Measurements from ENCODE around the gene PCDHGA1.
"Not testable (repeated sequence)": the region's sequence is repeated elsewhere in the genome, so short reads cannot be mapped to it uniquely, and the experiment has no call there.

PCDHGA1 gene

DNA sequence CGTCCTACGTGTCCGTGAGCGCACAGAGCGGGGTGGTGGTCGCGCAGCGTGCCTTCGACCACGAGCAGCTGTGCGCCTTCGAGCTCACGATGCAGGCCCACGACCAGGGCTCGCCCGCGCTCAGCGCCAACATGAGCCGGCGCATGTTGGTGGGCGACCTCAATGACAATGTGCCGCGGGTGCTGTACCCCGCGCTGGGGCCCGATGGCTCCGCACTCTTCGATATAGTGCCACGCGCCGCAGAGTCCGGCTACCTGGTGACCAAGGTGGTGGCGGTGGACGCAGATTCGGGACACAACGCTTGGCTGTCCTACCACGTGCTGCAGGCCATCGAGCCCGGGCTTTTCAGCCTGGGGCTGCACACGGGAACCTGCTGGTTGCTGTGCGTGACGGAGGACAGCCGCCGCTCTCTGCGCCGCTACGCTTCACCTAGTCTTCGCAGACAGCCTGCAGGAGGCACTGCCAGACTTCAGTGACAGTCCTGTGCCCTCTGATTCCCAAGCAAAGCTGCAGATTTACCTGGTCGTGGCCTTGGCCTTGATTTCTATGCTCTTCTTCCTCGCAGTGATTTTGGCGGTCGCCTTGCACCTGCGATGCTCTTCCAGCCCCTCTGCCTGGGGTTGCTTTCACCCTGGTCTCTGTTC lies 97.6 kb downstream of the PCDHGA1 start:
- no peak overlapping the region for H3K4me2 ChIP-seq
- no peak overlapping the region for H3K27ac ChIP-seq
- no peaks in the 10 kb centered on the region for H3K4me1 ChIP-seq (ENCODE audit: low read depth, poor library complexity, severe bottlenecking)
- no peak for TF ChIP-seq CTCF (conservative IDR thresholded peaks at IDR 0.05; ENCODE audit: low read depth, low read length)
- H3K9ac ChIP-seq = no peak overlapping the region
- H4K20me1 ChIP-seq (ENCODE audit: insufficient read depth) = no peaks in the 10 kb centered on the region
- H3K79me2 ChIP-seq (ENCODE audit: insufficient read depth, low read depth) = no peaks in the 10 kb centered on the region
- no peaks in the 10 kb centered on the region for H3K27me3 ChIP-seq (ENCODE audit: insufficient read depth, low read depth)
- no peak overlapping the region for H2AFZ ChIP-seq (ENCODE audit: low read depth)
- no peak overlapping the region for H3K4me3 ChIP-seq (IDR thresholded peaks at IDR 0.05; ENCODE audit: insufficient read depth, low read depth, low read length)
- H3K36me3 ChIP-seq (ENCODE audit: insufficient read depth) = no peaks in the 10 kb centered on the region

- TF ChIP-seq CTCF (conservative IDR thresholded peaks at IDR 0.05; ENCODE audit: low read depth, low read length) = no peak
- no peaks in the 10 kb centered on the region for H4K20me1 ChIP-seq (ENCODE audit: insufficient read depth)
- no peaks in the 10 kb centered on the region for H3K36me3 ChIP-seq (ENCODE audit: insufficient read depth)
- H3K79me2 ChIP-seq (ENCODE audit: insufficient read depth, low read depth) = no peaks in the 10 kb centered on the region
- no peak within 1 kb of the TSS for H3K4me3 ChIP-seq (IDR thresholded peaks at IDR 0.05; ENCODE audit: insufficient read depth, low read depth, low read length)
- H2AFZ ChIP-seq (ENCODE audit: low read depth) = no peak within 1 kb of the TSS
- no peak within 1 kb of the TSS for H3K27ac ChIP-seq
- no peaks in the 10 kb centered on the region for H3K27me3 ChIP-seq (ENCODE audit: insufficient read depth, low read depth)
- H3K4me2 ChIP-seq = no peak within 1 kb of the TSS
- no peaks in the 10 kb centered on the region for H3K4me1 ChIP-seq (ENCODE audit: low read depth, poor library complexity, severe bottlenecking)
- no peak within 1 kb of the TSS for H3K9ac ChIP-seq
Measured at GRCh38 chr5:141430332-141431113, 100.2 kb downstream of the PCDHGA1 start, which contains the start of gene PCDHGA12. Gene PCDHGA12, plus strand, starts transcription at chr5:141430507. Its CDS starts 253 bp downstream, at chr5:141430760.

GRCh38 chr5:141431286-141431685 lies 101.0 kb downstream of the PCDHGA1 start:
- no peaks in the 10 kb centered on the region for H3K36me3 ChIP-seq (ENCODE audit: insufficient read depth)
- no peak overlapping the region for H3K9ac ChIP-seq
- no peak overlapping the region for H3K4me3 ChIP-seq (IDR thresholded peaks at IDR 0.05; ENCODE audit: insufficient read depth, low read depth, low read length)
- H3K27me3 ChIP-seq (ENCODE audit: insufficient read depth, low read depth) = no peaks in the 10 kb centered on the region
- no peaks in the 10 kb centered on the region for H3K4me1 ChIP-seq (ENCODE audit: low read depth, poor library complexity, severe bottlenecking)
- H4K20me1 ChIP-seq (ENCODE audit: insufficient read depth) = no peaks in the 10 kb centered on the region
- TF ChIP-seq CTCF (conservative IDR thresholded peaks at IDR 0.05; ENCODE audit: low read depth, low read length) = no peak
- H3K4me2 ChIP-seq = no peak overlapping the region
- no peak overlapping the region for H2AFZ ChIP-seq (ENCODE audit: low read depth)
- no peaks in the 10 kb centered on the region for H3K79me2 ChIP-seq (ENCODE audit: insufficient read depth, low read depth)
- no peak overlapping the region for H3K27ac ChIP-seq

- H3K4me3 ChIP-seq (IDR thresholded peaks at IDR 0.05; ENCODE audit: insufficient read depth, low read depth, low read length); H3K79me2 ChIP-seq (ENCODE audit: insufficient read depth, low read depth); H3K36me3 ChIP-seq (ENCODE audit: insufficient read depth); H3K4me1 ChIP-seq (ENCODE audit: low read depth, poor library complexity, severe bottlenecking); H3K9ac ChIP-seq; H3K27me3 ChIP-seq (ENCODE audit: insufficient read depth, low read depth); H3K4me2 ChIP-seq; H2AFZ ChIP-seq (ENCODE audit: low read depth); H4K20me1 ChIP-seq (ENCODE audit: insufficient read depth); H3K27ac ChIP-seq: not testable (repeated sequence)
Measured at GRCh38 chr5:141432308-141432707, 102.0 kb downstream of the PCDHGA1 start.

GRCh38 chr5:141432726-141433125 lies 102.4 kb downstream of the PCDHGA1 start:
- H3K9ac ChIP-seq; H3K4me2 ChIP-seq; H4K20me1 ChIP-seq (ENCODE audit: insufficient read depth); H3K27ac ChIP-seq; H3K4me1 ChIP-seq (ENCODE audit: low read depth, poor library complexity, severe bottlenecking); H3K4me3 ChIP-seq (IDR thresholded peaks at IDR 0.05; ENCODE audit: insufficient read depth, low read depth, low read length); H3K36me3 ChIP-seq (ENCODE audit: insufficient read depth); H2AFZ ChIP-seq (ENCODE audit: low read depth); H3K79me2 ChIP-seq (ENCODE audit: insufficient read depth, low read depth); H3K27me3 ChIP-seq (ENCODE audit: insufficient read depth, low read depth): not testable (repeated sequence)

Data from KMS-11 (cell line).